Fibroblast of skin of scalp (primary cell): ENCODE data around the gene CCK.

Experiments used
- DNase-seq: peaks from one replicate; pipeline ENCODE4 v3.0.0-alpha.2; 2013

CCK gene

GRCh38 chr3:42267878-42268277 lies 1.9 kb upstream of the CCK start:
- DNase-seq = no peak

- peak; percentile 32 for DNase-seq
Measured at GRCh38 chr3:42265059-42265991, 660 bp downstream of the CCK start.

- peak; percentile 37 for DNase-seq
Measured at GRCh38 chr3:42264399-42265058, 1.5 kb downstream of the CCK start.

- DNase-seq = no peak
Measured at GRCh38 chr3:42263354-42264346, 2.3 kb downstream of the CCK start.

DNA sequence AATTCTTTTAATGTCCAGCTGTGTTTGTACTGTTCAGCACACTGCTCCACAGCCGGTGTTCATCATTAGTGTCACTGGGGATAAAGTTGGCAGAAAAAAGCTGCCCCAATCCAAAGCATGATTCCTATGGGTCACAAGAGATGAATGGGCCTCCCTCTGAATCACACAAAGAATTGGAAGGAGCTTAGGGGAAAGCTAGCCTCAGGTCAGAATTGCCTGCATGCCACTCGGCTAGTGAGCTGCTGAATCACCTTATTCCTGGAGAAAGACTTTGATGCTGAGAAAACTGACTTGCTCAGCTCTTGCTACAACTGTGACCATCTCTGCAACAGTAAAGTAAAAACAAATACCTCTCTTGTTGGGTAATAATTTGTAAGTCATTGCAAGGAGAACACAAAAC lies 3.5 kb downstream of the CCK start:
- DNase-seq = peak; percentile 19

- no peak for DNase-seq
Measured at GRCh38 chr3:42257007-42257406, 9.0 kb downstream of the CCK start.

GRCh38 chr3:42256135-42256819 lies 9.7 kb downstream of the CCK start:
- peak; percentile 73 for DNase-seq

DNA sequence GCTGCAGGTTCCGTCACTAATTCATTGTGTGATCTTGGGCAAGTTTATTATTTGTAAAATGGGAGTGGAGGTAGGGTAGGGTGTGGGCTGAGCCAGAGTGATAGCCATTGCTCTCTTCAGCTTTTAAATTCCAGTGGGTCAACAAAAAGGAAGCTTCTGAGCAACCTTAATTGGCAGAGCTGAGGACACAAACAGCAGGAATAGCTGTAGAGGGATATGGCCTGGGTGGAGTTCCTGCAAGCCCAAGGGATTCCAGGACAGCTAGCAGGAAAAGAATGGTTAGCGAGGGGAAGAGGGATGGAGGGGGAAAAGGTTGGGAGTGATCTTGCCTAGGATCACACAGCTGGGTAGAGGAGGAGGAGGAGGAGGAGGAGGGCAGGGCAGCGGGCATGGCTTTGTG lies 11.4 kb downstream of the CCK start:
- peak; percentile 13 for DNase-seq

DNA sequence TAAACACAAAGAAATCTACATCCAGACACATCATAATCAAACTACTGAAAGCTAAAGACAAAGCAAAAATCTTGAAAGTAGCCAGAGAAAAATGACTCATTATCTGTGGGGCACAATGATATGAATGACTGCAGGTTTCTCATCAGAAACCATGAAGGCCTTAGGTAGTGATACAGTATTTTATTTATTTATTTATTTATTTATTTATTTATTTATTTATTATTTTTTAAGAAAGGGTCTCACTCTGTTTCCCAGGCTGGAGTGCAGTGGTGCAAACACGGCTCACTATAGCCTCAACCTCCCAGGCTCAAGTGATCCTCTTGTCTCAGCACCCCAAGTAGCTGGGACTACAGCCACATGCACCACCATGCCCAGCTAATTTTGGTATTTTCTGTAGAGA lies 15.2 kb downstream of the CCK start:
- no peak for DNase-seq

GRCh38 chr3:42247576-42248027 lies 18.4 kb downstream of the CCK start:
- DNase-seq = peak; percentile 59

- DNase-seq = no peak
Measured at GRCh38 chr3:42246091-42246490, 19.9 kb downstream of the CCK start.

DNA sequence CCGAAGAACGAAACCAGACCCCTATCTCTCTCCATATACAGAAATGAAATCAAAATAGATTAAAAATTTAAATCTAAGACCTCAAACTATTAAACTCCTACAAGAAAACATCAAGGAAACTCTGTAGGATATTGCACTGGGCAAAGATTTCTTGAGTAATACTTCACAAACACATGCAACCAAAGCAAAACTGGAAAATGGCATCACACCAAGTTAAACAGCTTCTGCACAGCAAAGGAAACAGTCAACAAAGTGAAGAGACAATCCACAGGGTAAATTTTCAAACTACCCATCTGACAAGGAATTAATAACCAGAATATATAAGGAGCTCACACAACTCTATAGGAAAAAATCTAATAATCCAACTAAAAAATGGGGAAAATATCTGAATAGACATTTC lies 29.4 kb downstream of the CCK start:
- no peak for DNase-seq

DNA sequence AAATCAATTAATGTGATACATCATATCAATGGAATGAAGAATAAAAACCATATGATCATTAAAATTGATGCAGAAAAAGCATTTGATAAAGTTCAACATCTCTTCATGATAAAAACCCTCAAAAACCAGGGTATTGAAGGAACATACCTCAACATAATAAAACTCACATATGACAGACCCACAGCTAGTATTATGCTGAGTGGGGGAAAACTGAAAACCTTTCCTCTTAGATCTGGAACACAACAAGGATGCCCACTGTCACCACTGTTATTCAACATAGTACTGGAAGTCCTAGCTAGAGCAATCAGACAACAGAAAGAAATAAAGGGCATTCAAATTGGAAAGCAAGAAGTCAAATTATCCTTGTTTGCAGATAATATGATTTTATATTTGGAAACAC lies 30.5 kb downstream of the CCK start:
- DNase-seq = no peak

DNA sequence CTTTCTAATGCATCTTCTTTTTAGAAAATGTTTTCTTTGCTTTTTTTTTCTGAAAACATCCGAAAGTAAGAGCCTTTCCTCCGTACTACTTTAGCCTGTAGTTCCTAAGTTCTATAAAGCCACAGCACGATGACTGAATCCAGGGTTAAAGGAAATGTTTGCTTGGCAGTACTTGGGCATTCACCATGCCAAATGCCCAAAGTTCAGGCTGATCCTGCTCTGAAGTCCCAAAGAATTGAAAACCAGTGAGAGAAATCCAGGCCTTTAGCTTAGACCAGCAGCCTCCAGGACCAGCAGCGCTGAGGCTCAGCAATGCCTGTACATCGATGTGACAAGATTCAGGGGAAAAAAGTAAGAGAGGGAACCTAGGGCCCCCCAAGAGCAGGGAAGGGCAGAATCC lies 35.1 kb downstream of the CCK start:
- DNase-seq = no peak

DNA sequence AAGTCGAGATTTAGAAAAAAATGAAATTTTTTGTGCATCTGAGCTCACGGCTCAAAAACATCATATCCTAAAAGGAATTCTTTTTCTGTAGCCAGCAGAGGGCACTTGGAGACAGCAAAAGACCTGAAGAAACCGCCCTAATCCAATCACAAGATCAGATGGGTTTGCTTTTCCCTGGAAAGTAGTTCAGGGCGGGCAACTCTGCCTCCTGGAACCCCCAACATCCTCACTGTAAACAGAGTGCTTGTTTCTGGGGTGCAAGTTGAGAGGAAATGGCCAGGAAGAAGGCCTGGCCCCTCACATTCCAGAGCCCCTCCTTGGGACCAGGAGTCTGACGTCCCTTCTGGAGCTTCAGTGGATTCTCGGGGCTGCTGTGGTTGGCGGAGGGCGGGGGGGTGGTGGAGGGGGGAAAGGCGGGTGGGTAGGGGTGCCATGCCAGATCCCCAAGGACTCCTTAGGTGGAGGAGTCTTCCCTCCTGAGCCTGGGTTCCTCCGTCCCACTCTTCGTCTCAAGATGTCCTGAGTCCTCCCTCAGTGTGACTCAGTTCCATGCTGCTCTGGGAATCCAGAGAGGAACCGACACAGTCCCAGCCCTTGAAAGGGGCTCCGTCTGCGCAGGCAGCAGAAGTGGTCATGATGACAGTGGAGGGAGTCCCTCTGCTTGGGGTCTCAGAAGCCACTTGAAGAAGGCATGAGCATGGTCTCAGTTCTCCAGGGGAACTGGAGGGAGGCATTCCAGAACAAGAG lies 35.9 kb downstream of the CCK start:
- peak; percentile 68 for DNase-seq

- DNase-seq = no peak
Measured at GRCh38 chr3:42229266-42229941, 36.6 kb downstream of the CCK start.

DNA sequence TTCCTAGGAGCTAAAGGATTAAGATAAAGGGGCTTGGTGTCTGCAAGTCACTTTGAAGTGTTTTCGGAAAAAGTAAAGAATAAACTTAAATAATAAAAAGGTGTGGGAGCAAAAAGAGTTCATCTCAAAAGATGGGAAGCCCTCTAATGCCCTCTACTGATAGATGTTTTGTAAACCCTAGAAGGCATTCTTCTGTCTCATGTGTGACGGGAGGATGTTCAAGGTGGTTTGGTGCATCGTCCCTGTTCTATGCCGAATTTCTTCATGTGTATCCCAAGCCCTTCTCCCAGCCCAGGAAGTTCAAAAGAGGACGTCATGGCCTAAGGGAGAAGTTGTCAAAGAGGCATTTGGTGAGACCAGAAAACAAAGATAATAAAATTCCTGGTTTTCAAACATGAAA lies 37.2 kb downstream of the CCK start:
- no peak for DNase-seq

- no peak for DNase-seq
Measured at GRCh38 chr3:42226470-42227425, 39.2 kb downstream of the CCK start.
